Measurements from ENCODE around the gene CTAG1B.
"Not testable (repeated sequence)": the region's sequence is repeated elsewhere in the genome, so short reads cannot be mapped to it uniquely, and the experiment has no call there.

The CTAG1B gene

GRCh38 chrX:154619182-154619581 lies at the start of gene CTAG1B:
Gene CTAG1B, minus strand, starts transcription at chrX:154619282. Its CDS starts 64 bp downstream, at chrX:154619218.
- ATAC-seq = not testable (repeated sequence)

DNA sequence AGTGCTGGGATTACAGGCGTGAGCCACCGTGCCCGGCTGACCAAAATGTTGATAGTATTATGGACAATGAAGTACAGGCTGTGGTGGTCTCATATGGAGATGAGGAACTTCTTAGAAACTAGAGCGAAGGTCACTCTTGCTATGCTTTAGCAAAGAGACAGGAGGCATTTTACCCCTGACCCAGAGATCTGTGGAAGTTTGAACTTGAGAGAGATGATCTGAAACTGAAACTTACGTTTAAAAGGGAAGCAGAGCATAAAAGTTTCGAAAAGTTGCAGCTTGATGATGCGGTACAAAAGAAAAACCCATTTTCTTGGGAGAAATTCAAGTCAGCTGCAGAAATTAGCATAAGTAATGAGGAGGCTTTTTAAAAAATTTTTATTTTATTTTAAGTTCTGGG lies 42.8 kb upstream of the CTAG1B start:
- no peak for ATAC-seq
- TF ChIP-seq ESRRG (CRISPR knock-in tag; IDR thresholded peaks at IDR 0.05) = no peak

GRCh38 chrX:154661170-154661569 lies 42.1 kb upstream of the CTAG1B start:
- TF ChIP-seq ESRRG (CRISPR knock-in tag; IDR thresholded peaks at IDR 0.05) = no peak
- TF ChIP-seq BACH2 (CRISPR knock-in tag; IDR thresholded peaks at IDR 0.05; ENCODE audit: borderline replicate concordance) = no peak
- TF ChIP-seq RARB (CRISPR knock-in tag; IDR thresholded peaks at IDR 0.05) = no peak
- no peak for TF ChIP-seq POU6F1 (CRISPR knock-in tag; IDR thresholded peaks at IDR 0.05; ENCODE audit: borderline replicate concordance, low read depth)
- TF ChIP-seq SNAI2 (CRISPR knock-in tag; IDR thresholded peaks at IDR 0.05) = no peak
- no peak for TF ChIP-seq ZFP30 (CRISPR knock-in tag; IDR thresholded peaks at IDR 0.05)
- TF ChIP-seq ZNF8 (CRISPR knock-in tag; IDR thresholded peaks at IDR 0.05) = no peak
- no peak for TF ChIP-seq ZFP3 (CRISPR knock-in tag; IDR thresholded peaks at IDR 0.05)
- TF ChIP-seq, protein P1, sequence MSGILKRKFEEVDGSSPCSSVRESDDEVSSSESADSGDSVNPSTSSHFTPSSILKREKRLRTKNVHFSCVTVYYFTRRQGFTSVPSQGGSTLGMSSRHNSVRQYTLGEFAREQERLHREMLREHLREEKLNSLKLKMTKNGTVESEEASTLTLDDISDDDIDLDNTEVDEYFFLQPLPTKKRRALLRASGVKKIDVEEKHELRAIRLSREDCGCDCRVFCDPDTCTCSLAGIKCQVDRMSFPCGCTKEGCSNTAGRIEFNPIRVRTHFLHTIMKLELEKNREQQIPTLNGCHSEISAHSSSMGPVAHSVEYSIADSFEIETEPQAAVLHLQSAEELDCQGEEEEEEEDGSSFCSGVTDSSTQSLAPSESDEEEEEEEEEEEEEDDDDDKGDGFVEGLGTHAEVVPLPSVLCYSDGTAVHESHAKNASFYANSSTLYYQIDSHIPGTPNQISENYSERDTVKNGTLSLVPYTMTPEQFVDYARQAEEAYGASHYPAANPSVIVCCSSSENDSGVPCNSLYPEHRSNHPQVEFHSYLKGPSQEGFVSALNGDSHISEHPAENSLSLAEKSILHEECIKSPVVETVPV (CRISPR knock-in tag; IDR thresholded peaks at IDR 0.05) = no peak
- no peak for TF ChIP-seq CREB5 (CRISPR knock-in tag; IDR thresholded peaks at IDR 0.05; ENCODE audit: low read depth)
- TF ChIP-seq ARNTL (CRISPR knock-in tag; IDR thresholded peaks at IDR 0.05; ENCODE audit: borderline replicate concordance, low read depth) = no peak
- TF ChIP-seq TCF4 (CRISPR knock-in tag; IDR thresholded peaks at IDR 0.05; ENCODE audit: borderline replicate concordance) = no peak
- TF ChIP-seq PATZ1 (CRISPR knock-in tag; IDR thresholded peaks at IDR 0.05; ENCODE audit: borderline replicate concordance) = no peak
- TF ChIP-seq, protein P2, sequence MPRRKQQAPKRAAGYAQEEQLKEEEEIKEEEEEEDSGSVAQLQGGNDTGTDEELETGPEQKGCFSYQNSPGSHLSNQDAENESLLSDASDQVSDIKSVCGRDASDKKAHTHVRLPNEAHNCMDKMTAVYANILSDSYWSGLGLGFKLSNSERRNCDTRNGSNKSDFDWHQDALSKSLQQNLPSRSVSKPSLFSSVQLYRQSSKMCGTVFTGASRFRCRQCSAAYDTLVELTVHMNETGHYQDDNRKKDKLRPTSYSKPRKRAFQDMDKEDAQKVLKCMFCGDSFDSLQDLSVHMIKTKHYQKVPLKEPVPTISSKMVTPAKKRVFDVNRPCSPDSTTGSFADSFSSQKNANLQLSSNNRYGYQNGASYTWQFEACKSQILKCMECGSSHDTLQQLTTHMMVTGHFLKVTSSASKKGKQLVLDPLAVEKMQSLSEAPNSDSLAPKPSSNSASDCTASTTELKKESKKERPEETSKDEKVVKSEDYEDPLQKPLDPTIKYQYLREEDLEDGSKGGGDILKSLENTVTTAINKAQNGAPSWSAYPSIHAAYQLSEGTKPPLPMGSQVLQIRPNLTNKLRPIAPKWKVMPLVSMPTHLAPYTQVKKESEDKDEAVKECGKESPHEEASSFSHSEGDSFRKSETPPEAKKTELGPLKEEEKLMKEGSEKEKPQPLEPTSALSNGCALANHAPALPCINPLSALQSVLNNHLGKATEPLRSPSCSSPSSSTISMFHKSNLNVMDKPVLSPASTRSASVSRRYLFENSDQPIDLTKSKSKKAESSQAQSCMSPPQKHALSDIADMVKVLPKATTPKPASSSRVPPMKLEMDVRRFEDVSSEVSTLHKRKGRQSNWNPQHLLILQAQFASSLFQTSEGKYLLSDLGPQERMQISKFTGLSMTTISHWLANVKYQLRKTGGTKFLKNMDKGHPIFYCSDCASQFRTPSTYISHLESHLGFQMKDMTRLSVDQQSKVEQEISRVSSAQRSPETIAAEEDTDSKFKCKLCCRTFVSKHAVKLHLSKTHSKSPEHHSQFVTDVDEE (CRISPR knock-in tag; IDR thresholded peaks at IDR 0.05) = no peak
- no peak for TF ChIP-seq ZNF565 (CRISPR knock-in tag; conservative IDR thresholded peaks at IDR 0.05; ENCODE audit: low read depth)
- TF ChIP-seq TOX (CRISPR knock-in tag; IDR thresholded peaks at IDR 0.05; ENCODE audit: borderline replicate concordance) = no peak
- no peak for ATAC-seq

GRCh38 chrX:154660541-154660940 lies 41.5 kb upstream of the CTAG1B start:
- ATAC-seq = no peak
- TF ChIP-seq GLIS3 (CRISPR knock-in tag; IDR thresholded peaks at IDR 0.05) = no peak
- TF ChIP-seq ARNTL (CRISPR knock-in tag; IDR thresholded peaks at IDR 0.05; ENCODE audit: borderline replicate concordance, low read depth) = no peak
- no peak for TF ChIP-seq ZFP30 (CRISPR knock-in tag; IDR thresholded peaks at IDR 0.05)
- TF ChIP-seq, protein P2 (CRISPR knock-in tag; IDR thresholded peaks at IDR 0.05) = no peak
- TF ChIP-seq ZNF70 (CRISPR knock-in tag; IDR thresholded peaks at IDR 0.05) = no peak
- TF ChIP-seq ESRRG (CRISPR knock-in tag; IDR thresholded peaks at IDR 0.05) = no peak
- no peak for TF ChIP-seq RARB (CRISPR knock-in tag; IDR thresholded peaks at IDR 0.05)
- no peak for TF ChIP-seq ZC3H10 (CRISPR knock-in tag; IDR thresholded peaks at IDR 0.05)
- no peak for TF ChIP-seq SNAI2 (CRISPR knock-in tag; IDR thresholded peaks at IDR 0.05)
- TF ChIP-seq TCF4 (CRISPR knock-in tag; IDR thresholded peaks at IDR 0.05; ENCODE audit: borderline replicate concordance) = no peak
- no peak for TF ChIP-seq ZNF565 (CRISPR knock-in tag; conservative IDR thresholded peaks at IDR 0.05; ENCODE audit: low read depth)
- TF ChIP-seq ZNF8 (CRISPR knock-in tag; IDR thresholded peaks at IDR 0.05) = no peak
- TF ChIP-seq CREB5 (CRISPR knock-in tag; IDR thresholded peaks at IDR 0.05; ENCODE audit: low read depth) = no peak
- TF ChIP-seq ZFP3 (CRISPR knock-in tag; IDR thresholded peaks at IDR 0.05) = no peak
- TF ChIP-seq TOX (CRISPR knock-in tag; IDR thresholded peaks at IDR 0.05; ENCODE audit: borderline replicate concordance) = no peak
- TF ChIP-seq ISL1 (CRISPR knock-in tag; IDR thresholded peaks at IDR 0.05) = no peak
